Neutrophil (primary cell): ENCODE results near the gene HPS6.

Experiments
- H3K27ac ChIP-seq: fragments of 200-600 bp; sonication (generic); 2 replicates; pipeline ENCODE4 v1.5.1; 2016; ENCODE audit warnings: mild to moderate bottlenecking, moderate library complexity
- H3K27me3 ChIP-seq: fragments of 200-600 bp; sonication (generic); 2 replicates; pipeline ENCODE4 v1.6.0; 2016; ENCODE audit warnings: mild to moderate bottlenecking
- H3K36me3 ChIP-seq: fragments of 200-600 bp; sonication (generic); 2 replicates; pipeline ENCODE4 v1.5.1; 2017
- H3K4me1 ChIP-seq, 2 experiments: fragments of 200-600 bp in 1 of 2; sonication (generic) in 1 of 2; 1 replicate in 1 of 2; 2 replicates in 1 of 2; pipeline versions ENCODE4 v1.5.1 to v1.6.1; 2013 to 2016; ENCODE audit warnings: low read depth in 1 of 2, low read length in 1 of 2, mild to moderate bottlenecking in 1 of 2, moderate library complexity in 1 of 2; ENCODE audit not compliant: control insufficient read depth in 1 of 2, insufficient read depth in 1 of 2
- H3K4me3 ChIP-seq, 2 experiments: fragments of 200-600 bp in 1 of 2; sonication (generic) in 1 of 2; 1 replicate in 1 of 2; 2 replicates in 1 of 2; pipeline ENCODE4 v1.5.1; 2013 to 2016; ENCODE audit warnings: low read depth in 1 of 2, low read length in 1 of 2, mild to moderate bottlenecking in 1 of 2, moderate library complexity in 1 of 2
- H3K9me3 ChIP-seq: fragments of 200-600 bp; sonication (generic); 2 replicates; pipeline ENCODE4 v1.5.1; 2016
- TF ChIP-seq, protein P1 (sequence below): fragments of 200-600 bp; sonication (generic); IDR thresholded peaks from 2 replicates; pipeline ENCODE4 v1.5.1; 2016; ENCODE audit warnings: antibody characterized with exemption

Gene HPS6

DNA sequence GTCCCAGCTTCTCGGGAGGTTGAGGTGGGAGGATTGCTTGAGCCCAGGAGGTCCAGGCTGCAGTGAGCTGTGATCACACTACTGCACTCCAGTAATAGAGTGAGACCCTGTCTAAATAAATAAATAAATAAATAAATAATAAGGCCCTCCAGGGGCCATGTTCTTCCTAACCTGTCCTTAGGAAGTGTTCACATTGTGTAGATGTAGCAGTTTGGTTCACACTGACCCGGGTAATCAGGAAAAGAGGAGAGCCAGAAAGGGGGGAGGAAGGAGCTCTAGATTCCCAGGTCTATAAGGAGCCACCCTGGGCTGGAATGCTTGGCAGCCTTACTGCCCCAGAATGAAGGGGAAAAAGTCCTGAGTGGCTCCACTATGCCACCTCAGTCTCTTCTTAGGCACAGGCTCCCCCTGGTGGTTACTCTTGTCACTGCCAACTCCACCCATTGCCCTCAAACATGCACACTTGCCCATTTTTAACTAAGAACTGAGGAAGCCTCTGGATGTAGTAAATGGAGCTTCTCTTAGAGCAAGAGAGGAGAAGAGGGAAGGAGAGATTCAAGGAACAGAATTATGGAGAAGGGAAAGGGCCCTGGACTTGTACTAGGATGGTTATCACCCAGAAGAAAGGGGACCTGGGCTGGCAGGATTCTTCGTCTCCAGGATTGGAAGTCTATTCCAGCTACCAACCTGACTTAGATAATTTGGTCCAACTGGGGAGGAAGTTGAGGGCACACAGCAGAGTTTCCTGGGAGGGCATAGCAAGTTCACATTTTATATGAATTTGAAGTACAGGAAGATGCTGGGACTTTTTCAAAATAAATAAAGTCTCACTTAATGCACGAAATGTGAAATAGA, 7.8 kb downstream of the HPS6 start:
- Histone ChIP-seq H3K4me3 (no peak overlapping the region), H3K27me3 (no peaks in the 10 kb centered on the region), H3K27ac (no peak overlapping the region), H3K36me3 (peaks cover under 1% of the 10 kb centered on the region), H3K4me1 (peaks cover 11 to 13% of the 10 kb centered on the region in 2 experiments), H3K9me3 (no peaks in the 10 kb centered on the region)
- TF ChIP-seq, protein P1, sequence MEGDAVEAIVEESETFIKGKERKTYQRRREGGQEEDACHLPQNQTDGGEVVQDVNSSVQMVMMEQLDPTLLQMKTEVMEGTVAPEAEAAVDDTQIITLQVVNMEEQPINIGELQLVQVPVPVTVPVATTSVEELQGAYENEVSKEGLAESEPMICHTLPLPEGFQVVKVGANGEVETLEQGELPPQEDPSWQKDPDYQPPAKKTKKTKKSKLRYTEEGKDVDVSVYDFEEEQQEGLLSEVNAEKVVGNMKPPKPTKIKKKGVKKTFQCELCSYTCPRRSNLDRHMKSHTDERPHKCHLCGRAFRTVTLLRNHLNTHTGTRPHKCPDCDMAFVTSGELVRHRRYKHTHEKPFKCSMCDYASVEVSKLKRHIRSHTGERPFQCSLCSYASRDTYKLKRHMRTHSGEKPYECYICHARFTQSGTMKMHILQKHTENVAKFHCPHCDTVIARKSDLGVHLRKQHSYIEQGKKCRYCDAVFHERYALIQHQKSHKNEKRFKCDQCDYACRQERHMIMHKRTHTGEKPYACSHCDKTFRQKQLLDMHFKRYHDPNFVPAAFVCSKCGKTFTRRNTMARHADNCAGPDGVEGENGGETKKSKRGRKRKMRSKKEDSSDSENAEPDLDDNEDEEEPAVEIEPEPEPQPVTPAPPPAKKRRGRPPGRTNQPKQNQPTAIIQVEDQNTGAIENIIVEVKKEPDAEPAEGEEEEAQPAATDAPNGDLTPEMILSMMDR, result peak; percentile 91

DNA sequence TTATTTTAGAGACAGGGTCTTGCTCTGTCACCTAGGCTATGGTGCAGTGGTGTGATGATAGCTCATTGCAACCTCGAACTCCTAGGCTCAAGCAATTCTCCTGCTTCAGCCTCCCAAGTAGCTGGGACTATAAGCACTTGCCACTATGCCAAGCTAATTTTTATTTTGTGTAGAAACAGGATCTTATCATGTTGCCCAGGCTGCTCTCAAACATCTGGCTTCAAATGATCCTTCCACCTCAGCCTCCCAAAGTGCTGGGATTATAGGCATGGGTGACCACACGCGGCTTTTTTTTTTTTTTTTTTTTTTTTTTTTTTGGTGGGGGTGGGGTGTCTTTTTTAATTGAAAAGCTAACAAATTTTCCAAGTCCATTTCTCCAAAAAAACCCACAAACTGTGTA, 18.4 kb downstream of the HPS6 start:
- Histone ChIP-seq H3K27me3 (no peaks in the 10 kb centered on the region), H3K4me3 (no peak overlapping the region), H3K27ac (no peak overlapping the region), H3K36me3 (peaks cover 6% of the 10 kb centered on the region), H3K4me1 (peaks cover 14% of the 10 kb centered on the region in 2 experiments), H3K9me3 (no peaks in the 10 kb centered on the region)
- TF ChIP-seq, protein P1, result no peak

DNA sequence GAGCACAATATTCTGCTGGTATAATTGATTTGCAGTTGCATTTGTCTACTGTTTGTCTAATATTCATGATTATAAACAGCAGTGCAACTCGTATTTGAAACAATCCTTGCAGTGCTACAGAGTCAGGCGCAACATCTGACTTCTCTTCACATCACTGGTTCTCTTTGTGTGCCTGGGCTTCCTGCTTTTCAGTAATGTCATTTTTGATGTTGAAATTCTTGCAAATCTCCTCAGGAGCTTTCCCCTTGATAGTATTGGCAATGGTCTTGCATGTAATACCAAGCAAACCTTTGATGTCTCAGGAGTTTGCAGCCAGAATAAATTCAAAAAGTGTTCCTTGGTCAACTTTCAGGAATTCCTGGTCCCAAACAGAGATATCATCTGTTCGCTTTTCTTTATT, 20.2 kb downstream of the HPS6 start:
- peak overlapping the region; percentile 46 for H3K27ac ChIP-seq

DNA sequence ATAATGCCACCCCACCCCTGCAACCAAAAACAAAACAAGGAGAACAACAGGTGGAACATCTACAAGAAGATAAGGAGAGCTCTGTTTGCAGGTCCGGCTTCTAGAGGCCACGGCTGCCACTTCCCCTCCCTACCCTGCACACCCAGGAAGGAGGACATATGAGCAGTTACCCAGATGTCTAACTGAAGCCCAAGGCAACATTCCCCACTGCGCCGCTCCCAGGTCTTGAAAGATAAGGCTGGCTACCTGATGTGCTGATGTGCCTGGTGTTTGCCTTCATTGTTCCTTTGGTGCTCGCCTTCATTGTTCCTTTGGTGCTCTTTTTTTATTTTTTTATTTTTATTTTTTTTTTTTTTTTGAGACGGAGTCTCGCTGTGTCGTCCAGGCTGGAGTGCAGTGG, 21.0 kb downstream of the HPS6 start:
- no peaks in the 10 kb centered on the region for H3K27me3 ChIP-seq
- H3K4me1 ChIP-seq, result peaks cover 14% of the 10 kb centered on the region in 2 experiments
- TF ChIP-seq, protein P1, result no peak
- H3K4me3 ChIP-seq, result no peak overlapping the region
- peak overlapping the region; percentile 46 for H3K27ac ChIP-seq
- no peaks in the 10 kb centered on the region for H3K9me3 ChIP-seq
- H3K36me3 ChIP-seq, result peaks cover 8% of the 10 kb centered on the region

More for the DNA sequence above, 20.2 kb downstream of the HPS6 start:
- peaks cover 14% of the 10 kb centered on the region for H3K36me3 ChIP-seq
- TF ChIP-seq, protein P1, result no peak
- no peaks in the 10 kb centered on the region for H3K9me3 ChIP-seq
- no peaks in the 10 kb centered on the region for H3K27me3 ChIP-seq
- H3K4me3 ChIP-seq, result no peak overlapping the region
- peaks cover 14% of the 10 kb centered on the region in 2 experiments for H3K4me1 ChIP-seq

DNA sequence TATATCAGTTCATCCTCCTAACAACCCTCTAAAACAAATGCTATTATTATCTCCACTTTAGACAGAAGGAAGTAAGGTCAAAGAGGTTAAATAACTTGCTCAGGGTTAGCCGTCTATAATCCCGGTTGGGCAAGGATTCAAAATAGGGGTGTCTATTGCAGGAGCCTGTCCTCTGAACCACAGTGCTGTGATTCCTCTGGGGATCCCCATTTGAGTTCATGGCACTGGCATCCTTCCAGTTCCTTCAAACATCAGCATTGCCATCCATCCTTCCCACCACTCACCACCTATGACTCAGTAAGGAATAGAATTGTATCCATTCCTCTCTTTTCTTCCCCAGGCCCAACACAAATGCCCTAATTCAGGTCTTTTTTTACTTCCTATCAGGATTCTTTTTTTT, 25.6 kb downstream of the HPS6 start:
- no peak overlapping the region for H3K27ac ChIP-seq
- peaks cover 5 to 10% of the 10 kb centered on the region in 2 experiments for H3K4me1 ChIP-seq
- no peaks in the 10 kb centered on the region for H3K9me3 ChIP-seq
- no peaks in the 10 kb centered on the region for H3K27me3 ChIP-seq
- peaks cover 8% of the 10 kb centered on the region for H3K36me3 ChIP-seq
- TF ChIP-seq, protein P1, result no peak
- no peak overlapping the region for H3K4me3 ChIP-seq
